NK-92 (cell line): ENCODE results near the gene CCDC9.
"Not testable (repeated sequence)": the region's sequence is repeated elsewhere in the genome, so short reads cannot be mapped to it uniquely, and the experiment has no call there.

Experiments used
- DNase-seq: peaks from one replicate; lab custom pipeline; 2025; ENCODE audit not compliant: unreplicated experiment; lab: John Stamatoyannopoulos, UW

The CCDC9 gene

GRCh38 chr19:47258895-47259555 lies 2.7 kb downstream of the CCDC9 start:
- no peak for DNase-seq

GRCh38 chr19:47260476-47260875 lies 4.2 kb downstream of the CCDC9 start:
- DNase-seq, result no peak

DNA sequence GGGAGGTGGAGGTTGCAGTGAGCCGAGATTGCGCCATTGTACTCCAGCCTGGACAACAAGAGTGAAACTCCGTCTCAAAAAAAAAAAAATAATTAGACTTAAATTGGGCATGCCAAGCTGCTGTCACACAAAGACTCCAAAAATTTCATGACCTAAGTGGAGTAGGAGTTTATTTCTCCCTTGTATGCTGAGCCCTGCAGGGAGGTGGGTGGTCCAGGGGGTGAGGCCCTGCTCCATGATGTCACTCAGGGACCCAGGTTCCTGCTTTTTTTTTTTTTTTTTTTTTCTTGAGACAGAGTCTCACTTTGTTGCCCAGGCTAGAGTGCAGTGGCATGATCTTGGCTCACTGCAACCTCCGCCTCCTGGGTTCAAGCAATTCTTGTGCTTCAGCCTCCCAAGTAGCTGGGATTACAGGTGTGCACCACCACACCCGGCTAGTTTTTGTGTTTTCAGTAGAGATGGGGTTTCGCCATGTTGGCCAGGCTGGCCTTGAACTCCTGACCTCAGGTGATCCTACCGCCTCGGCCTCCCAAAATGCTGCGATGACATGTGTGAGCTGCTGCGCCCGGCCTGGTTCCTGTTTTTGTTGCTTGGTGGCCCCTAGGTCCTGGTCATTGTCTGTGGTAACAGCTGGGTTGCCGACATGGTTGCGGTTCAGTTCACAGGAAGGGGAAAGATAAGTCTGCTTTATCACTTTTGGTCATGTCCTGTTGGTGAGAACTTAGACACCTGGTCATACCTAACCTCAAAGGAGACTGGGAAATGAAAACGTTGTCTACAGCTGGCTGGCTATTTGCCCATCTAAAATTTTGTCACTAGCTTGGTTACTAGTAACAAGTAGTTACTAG lies 5.8 kb downstream of the CCDC9 start:
- DNase-seq, result not testable (repeated sequence)

DNA sequence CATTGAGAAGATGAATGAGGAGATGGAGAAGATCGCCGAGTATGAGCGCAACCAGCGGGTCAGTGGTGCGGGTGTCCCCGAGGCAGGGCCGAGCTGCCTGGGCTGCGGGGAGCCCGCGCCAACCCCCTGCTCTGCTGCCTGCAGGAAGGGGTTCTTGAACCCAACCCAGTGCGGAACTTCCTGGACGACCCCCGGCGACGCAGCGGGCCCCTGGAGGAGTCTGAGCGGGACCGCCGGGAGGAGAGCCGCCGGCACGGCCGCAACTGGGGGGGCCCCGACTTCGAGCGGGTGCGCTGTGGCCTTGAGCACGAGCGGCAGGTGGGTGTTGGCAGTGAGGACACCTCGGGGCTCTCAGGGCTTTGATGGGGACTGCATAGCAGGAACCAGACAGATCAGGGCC lies 8.3 kb downstream of the CCDC9 start:
- no peak for DNase-seq

GRCh38 chr19:47266401-47266941 lies 10.1 kb downstream of the CCDC9 start:
- DNase-seq, result no peak

DNA sequence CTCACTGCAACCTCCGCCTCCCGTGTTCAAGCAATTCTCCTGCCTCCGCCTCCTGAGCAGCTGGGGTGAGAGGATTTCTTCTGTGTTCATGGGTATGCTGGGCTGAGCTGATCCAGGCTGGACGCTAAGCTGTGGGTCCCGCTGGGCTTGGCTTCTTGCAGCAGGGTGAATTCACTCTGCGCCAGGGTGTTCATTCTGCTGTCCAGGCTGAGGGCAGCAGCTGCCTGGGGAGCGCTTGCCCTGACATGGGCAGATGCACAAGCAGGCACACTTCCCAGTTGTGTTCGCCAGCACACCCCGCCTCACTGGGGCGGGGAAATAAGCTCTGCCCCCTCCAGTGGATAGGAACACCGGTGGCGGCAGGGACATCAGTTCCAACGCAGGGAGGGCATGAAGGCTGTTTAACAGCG lies 11.0 kb downstream of the CCDC9 start:
- no peak for DNase-seq

- DNase-seq, result no peak
Observed at GRCh38 chr19:47268028-47268427, 11.7 kb downstream of the CCDC9 start.

DNA sequence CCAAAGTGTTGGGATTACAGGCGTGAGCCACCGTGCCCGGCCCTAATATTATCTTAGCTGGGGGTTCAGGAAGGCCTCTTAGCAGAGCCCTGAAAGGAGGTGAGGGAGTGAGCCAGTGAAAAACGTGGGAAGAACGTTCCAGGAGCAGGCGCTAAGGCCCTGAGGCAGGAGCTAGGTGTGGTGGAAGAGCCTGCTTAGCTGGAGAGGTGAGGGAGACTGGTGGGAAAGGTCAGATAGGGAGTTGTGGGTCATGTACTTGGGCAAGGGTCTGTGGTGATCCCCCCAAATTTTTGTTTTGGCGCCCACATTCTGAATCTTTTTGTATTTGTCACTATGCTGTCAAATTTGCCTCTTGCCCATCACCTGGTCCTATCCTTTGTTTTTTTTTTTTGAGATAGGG lies 13.3 kb downstream of the CCDC9 start:
- no peak for DNase-seq

DNA sequence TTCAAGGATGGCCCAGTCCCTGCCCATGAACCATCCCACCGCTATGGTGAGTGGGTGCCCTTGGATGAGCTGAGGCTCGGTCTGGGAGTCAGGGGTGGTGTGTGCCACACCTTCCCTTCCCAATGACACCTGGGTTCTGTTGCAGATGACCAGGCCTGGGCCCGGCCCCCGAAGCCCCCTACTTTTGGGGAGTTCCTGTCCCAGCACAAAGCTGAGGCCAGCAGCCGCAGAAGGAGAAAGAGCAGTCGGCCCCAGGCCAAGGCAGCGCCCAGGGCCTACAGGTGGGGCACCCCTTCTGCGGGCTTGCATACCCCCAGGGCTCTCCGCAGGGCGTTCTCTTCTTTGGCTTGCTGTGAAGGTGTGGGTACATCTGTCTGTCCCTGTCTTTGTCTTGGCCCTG lies 14.1 kb downstream of the CCDC9 start:
- no peak for DNase-seq

GRCh38 chr19:47271949-47272348 lies 15.6 kb downstream of the CCDC9 start:
- no peak for DNase-seq

DNA sequence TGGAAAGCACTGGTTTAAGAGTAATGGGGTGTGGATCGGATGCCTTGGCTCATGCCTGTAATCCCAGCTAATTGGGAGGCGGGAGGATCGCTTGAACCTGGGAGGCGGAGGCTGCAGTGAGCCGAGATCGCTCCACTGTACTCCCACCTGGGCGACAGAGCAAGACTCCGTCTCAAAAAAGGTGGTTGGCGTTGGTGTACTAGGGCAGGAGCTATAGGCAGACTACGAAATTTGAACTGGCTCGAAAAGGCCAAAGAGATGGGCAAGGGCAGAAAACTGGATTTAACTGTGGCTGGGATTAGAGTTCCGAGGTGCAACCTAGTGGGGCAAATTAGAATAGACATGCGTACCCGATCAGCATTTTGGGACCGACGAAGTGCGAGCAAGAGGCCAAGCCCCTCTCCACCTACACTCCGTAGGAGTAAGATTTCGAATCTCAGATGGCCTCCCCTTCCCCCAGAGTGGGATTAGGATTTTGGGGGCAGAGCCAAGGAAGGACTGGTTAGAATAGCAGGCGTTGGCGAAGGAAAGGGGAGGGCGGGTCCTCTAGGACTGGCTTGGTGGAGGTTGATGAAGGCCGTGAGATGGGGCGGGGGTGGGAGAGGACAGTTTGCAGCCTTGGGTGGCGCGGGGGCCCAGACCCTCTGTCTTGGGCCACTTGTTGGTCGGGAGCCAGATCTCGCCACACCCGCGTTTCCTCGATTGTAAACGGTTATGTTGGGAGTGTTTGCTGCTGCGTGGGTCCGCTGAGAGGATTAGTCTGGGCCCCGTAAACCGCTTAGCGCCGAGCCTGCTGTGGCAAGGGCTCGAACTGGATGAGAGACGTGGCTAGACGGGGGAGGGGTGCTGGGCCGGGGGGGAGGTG lies 16.4 kb downstream of the CCDC9 start:
- DNase-seq, result no peak

GRCh38 chr19:47273313-47274070 lies 17.2 kb downstream of the CCDC9 start:
- peak; percentile 37 for DNase-seq

GRCh38 chr19:47274071-47274890 lies 18.0 kb downstream of the CCDC9 start, which contains the start of gene INAFM1:
Gene INAFM1 (plus strand): TSS chr19:47274885. CDS start chr19:47274920, 35 bp downstream.
- peak; percentile 74 for DNase-seq

DNA sequence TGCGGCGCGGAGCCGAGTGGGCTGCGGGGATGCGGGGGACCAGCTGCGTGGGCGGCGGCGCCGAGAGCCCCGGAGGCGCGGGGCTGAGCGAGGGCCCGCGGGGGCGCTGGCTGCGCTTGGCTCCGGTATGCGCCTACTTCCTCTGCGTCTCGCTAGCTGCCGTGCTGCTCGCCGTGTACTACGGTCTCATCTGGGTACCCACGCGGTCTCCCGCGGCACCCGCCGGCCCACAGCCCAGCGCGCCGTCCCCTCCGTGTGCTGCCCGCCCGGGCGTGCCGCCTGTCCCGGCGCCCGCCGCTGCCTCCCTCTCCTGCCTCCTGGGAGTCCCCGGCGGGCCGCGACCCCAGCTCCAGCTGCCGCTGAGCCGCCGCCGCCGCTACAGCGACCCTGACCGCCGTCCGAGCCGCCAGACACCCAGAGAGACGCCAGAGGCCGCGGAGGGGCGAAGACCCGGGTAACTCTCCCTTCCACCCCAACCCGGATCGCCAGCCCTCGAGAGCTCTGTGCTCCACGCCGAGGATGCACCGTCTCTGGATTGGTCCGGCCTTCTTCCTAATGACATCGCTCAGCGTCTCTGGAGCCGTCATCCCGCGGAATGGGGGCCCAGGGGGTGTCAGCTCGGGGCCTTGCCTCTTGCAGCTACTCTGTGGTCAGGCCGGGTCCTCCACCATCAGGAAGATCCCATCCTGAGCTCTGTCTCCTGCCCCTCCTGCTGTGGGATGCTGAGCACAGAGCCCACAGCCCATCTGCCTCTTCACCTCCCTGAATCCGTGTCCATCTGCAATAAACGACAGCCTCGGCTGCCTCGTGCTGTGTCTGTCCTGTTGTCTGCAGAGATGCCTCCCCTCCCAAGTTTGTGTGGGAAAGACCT lies 18.8 kb downstream of the CCDC9 start:
- DNase-seq, result no peak

- DNase-seq, result no peak
Observed at GRCh38 chr19:47275791-47276461, 19.6 kb downstream of the CCDC9 start.

- DNase-seq, result not testable (repeated sequence)
Observed at GRCh38 chr19:47276513-47276912, 20.2 kb downstream of the CCDC9 start.

GRCh38 chr19:47280183-47280797 lies 24.0 kb downstream of the CCDC9 start:
- DNase-seq, result no peak
